ENCODE results near the gene ZNF841. TPM values are rescaled to one million over a fixed set of nuclear protein-coding genes. Genes with fewer than 3 reads are reported as not detected.
"Not testable (repeated sequence)": the region's sequence is repeated elsewhere in the genome, so short reads cannot be mapped to it uniquely, and the experiment has no call there.

ZNF841 gene
- polyA plus RNA-seq, 4 donors = 11.2 to 30.4 (median 18.3) TPM

DNA sequence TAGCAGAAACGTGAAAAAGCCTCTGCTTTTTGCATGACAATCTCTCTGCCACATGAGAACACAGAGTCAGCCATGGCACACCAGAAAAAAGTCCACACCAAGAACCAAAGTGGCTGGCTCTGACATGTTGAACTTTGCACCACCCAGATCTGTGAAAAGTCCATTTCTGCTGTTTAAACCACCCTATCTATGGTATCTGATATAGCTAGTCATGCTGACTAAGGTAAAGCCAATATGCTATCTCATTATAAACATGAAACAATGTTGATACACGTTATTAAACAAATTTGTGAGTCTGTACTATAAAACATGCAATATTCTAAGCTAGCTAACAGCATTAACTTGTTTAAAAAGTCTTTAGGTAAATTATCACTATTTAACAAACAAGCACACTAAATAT is 25.9 kb downstream of the ZNF841 start:
- no peak for DNase-seq (ENCODE audit: low read depth in 4 of 4, low spot score in 2 of 4)

DNA sequence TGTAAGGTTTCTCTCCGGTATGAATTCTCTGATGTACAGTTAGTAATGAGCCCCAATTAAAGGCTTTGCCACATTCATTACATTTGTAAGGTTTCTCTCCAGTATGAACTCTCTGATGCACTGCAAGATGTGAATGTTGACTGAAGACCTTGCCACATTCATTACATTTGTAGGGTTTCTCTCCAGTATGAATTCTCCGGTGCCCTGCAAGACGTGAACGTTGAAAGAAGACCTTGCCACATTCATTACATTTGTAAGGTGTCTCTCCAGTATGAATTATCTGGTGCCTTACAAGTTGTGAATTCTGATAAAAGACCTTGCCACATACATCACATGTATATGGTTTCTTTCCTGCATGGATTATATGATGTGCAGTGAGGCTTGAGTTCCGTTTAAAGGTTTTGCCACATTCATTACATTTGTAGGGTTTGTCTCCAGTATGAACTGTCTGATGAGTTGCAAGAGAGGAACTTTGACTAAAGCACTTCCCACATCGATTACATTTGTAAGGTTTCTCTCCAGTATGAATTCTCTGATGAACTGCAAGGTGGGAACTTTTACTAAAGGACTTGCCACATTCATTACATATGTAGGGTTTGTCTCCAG is 29.2 kb downstream of the ZNF841 start:
- DNase-seq (ENCODE audit: low read depth in 4 of 4, low spot score in 2 of 4) = no peak

DNA sequence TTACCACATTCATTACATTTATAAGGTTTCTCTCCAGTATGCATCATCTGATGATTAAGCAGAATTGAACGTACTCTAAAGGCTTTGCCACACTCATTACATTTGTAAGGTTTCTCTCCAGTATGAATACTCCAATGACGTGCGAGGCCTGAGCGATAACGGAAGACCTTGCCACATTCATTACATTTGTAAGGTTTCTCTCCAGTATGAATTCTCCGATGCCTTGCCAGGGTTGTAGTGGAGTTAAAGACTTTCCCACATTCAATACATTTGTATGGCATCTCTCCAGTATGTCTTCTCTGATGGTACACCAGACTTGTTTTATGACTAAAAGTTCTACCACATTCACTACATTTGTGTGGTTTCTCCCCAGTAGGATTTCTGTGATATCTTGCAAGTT is 30.2 kb downstream of the ZNF841 start:
- no peak for DNase-seq (ENCODE audit: low read depth in 4 of 4, low spot score in 2 of 4)

DNA sequence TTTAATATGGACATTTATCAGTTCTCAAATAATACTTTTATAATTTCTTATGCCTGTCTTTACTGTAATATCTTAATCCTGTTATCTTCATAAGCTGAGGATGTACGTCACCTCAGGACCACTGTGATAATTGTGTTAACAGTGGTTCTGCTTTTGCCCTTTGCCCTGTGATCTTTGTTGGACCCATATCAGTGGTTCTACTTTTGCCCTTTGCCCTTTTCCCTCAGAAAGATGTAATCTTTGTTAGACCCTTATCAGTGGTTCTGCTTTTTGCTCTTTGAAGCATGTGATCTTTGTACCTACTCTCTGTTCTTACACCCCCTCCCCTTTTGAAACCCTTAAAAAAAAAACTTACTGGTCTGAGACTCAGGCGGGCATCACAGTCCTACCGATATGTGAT is 39.1 kb downstream of the ZNF841 start:
- not testable (repeated sequence) for DNase-seq (ENCODE audit: low read depth in 4 of 4, low spot score in 2 of 4)

DNA sequence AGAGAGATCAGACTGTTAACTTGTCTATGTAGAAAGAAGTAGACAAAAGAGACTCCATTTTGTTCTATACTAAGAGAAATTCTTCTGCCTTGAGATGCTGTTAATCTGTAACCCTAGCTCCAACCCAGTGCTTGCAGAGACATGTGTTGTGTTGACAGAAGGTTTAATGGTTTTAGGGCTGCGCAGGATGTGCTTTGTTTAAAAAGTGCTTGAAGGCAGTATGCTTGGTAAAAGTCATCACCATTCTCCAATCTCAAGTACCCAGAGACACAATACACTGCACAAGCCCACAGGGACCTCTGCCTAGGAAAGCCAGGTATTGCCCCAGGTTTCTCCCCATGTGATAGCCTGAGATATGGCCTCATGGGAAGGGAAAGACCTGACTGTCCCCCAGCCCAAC is 43.8 kb downstream of the ZNF841 start:
- not testable (repeated sequence) for DNase-seq (ENCODE audit: low read depth in 4 of 4, low spot score in 2 of 4)

DNA sequence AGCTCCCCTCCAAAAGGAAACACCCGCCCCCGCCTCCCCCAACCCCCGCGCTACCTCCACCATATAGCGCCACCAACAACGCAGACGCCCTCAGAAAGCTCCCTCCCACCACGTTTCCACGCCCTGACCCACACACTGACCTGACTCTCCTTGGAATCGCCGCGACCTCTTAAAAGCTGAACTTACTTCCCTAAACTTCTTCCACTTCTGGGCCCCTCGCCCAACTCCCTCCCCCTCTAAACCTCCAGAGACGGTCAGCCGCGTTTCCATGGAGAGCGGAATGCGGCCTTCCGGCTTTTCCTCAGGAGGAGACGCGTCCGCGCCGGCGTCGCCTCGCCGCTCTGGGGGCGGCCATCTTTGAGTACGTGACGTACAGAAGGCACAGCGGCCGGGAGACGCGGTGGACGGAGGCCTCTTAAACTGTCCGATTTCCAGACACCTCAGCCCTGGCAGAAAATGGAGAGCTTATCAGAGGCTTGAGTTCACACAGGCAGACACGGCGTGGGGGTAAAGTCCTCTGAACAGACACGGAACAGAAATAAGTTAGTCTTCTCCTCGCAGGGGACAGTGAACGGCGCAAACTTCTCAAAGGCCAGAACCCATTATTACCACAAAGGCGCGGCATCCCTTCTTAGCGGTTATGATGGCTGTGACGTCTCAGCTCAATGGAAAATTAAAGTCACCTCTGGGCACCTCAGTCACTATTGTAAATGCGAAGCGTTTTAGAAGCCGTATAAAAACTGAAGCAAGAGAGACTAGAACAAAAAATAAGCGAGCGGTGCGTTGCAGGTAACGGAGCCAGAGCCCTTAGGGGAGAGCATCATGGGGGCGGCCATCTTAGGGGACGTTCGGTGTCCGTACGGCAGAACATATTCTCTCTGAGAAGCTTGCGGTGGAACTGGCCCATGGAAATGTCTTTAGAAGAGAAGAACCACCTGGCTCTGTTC is 46.7 kb downstream of the ZNF841 start, which contains the start of gene ZNF432:
TSS of gene ZNF432 (minus strand) at position 284 of the 947 bp plus-strand sequence. CDS start 1,970 bp downstream, outside the sequence.
- DNase-seq (ENCODE audit: low read depth in 4 of 4, low spot score in 2 of 4) = peak; percentile 94 to 100 (median 94)

DNA sequence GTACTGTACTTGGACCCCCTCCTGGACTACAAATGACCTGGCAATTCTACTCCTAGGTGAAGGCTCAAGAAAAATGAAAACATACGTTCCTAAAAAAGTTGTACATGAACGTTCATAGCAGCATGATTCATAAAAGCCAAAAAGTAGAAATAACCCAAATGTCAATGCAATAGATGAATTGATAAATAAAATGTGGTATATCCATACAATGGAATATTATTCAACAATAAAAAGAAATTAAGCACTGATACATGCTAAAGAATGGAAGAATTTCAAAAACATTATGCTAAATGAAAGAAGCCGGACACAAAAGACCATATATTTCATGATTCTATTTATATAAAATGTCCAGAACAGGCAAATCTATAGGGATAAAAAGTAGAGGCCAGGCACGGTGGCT is 56.4 kb downstream of the ZNF841 start:
- no peak for DNase-seq (ENCODE audit: low read depth in 4 of 4, low spot score in 2 of 4)

DNA sequence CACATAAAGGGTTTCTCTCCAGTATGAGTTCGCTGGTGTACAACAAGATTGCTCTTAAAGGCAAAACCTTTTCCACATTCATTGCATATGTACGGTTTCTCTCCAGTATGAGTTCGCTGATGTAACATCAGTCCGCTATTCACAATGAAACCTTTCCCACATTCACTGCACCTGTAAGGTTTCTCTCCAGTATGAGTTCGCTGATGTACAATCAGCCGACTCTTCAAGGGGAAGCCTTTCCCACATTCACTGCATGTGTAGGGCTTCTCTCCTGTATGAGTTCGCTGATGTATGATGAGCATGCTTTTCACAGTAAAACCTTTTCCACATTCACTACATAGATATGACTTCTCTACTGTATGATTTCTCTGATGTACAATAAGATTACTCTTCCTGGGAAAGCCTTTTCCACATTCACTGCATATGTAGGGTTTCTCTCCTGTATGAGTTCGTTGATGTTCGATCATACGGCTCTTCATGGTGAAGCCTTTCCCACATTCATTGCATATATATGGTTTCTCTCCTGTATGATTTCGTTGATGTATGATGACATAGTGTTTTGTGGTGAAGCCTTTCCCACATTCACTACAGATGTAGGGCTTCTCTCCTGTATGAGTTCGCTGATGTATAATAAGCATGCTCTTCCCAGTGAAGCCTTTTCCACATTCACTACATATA is 61.4 kb downstream of the ZNF841 start:
- DNase-seq (ENCODE audit: low read depth in 4 of 4, low spot score in 2 of 4) = no peak

DNA sequence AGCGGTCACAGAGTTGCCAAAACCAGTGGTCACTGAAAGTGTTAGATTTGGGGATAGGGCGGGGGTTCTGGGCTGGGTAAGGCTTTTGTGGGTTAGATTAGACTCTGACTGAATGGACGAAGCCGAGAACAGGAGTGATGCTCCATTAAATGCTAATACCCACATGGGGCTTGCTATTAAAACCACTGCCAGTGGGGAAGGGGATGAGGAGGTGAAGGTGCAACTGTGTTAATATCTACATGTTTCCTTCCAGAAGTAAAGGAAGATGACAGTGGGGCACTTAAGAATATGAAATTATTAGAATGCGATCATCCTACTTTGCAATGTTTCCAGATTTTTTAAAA is 66.8 kb downstream of the ZNF841 start:
- peak in 1 of 4 donors; percentile 47 for DNase-seq (ENCODE audit: low read depth in 4 of 4, low spot score in 2 of 4)

DNA sequence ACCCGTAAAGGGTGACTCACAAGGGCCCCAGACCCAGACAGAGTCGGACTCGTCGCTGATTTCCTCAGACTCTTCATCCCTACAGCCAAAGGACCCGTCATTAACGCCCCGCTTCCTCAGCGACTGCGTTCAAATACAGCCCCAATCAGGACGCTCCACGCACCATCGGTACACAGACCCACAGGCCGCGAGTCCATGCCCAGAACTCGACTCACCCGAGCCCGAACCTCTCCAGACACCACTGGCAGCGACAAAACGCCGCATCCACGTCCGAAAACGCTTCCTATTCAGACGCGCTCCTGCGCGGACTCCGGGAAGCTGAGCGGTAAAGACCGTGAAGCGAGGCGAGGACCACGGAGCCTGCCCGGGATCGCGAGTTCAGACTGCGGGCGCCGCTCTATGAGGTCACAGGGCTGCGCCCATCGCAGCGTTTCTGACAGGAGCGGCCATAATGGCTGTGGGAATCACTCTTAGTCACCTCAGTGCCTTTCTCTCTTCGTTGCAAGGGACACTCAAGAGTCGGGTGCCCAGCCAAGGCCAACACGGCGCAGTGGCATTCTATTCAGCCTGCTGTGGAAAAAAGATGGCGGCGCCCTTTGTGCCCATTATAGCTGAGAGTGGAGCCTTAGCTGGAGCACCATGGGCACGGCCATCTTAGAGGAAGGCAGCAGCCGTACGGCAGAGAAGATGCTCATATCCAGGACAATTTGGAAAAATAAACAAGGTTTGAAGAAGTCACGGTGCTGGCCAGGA is 67.4 kb downstream of the ZNF841 start, which contains the start of gene ZNF614:
TSS of gene ZNF614 (minus strand) at position 353 of the 753 bp plus-strand sequence. CDS start 2,634 bp downstream, outside the sequence.
- DNase-seq (ENCODE audit: low read depth in 4 of 4, low spot score in 2 of 4) = peak; percentile 85 to 95 (median 88)

DNA sequence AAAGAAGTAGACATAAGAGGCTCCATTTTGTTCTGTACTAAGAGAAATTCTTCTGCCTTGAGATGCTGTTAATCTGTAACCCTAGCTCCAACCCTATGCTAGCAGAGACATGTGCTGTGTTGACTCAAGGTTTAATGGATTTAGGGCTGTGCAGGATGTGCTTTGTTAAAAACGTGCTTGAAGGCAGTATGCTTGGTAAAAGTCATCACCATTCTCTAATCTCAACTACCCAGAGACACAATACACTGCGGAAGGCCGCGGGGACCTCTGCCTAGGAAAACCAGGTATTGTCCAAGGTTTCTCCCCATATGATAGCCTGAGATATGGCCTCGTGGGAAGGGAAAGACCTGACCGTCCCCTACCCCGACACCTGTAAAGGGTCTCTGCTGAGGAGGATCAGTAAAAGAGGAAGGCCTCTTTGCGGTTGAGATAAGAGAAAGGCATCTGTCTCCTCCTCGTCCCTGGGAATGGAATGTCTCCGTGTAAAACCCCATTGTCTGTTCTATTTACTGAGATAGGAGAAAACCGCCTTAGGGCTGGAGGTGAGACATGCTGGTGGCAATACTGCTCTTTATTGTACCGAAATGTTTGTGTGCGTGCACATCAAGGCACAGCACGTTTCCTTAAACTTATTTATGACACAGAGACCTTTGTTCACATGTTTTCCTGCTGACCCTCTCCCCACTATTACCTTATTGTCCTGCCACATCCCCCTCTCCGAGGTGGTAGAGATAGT is 69.1 kb downstream of the ZNF841 start:
- DNase-seq (ENCODE audit: low read depth in 4 of 4, low spot score in 2 of 4) = not testable (repeated sequence)

DNA sequence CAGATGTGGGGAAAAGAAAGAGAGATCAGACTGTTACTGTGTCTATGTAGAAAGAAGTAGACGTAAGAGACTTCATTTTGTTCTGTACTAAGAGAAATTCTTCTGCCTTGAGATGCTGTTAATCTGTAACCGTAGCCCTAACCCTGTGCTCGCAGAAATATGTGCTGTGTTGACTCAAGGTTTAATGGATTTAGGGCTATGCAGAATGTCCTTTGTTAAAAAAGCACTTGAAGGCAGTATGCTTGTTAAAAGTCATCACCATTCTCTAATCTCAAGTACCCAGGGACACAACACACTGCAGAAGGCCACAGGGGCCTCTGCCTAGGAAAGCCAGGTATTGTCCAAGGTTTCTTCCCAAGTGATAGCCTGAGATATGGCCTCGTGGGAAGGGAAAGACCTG is 71.1 kb downstream of the ZNF841 start:
- not testable (repeated sequence) for DNase-seq (ENCODE audit: low read depth in 4 of 4, low spot score in 2 of 4)

DNA sequence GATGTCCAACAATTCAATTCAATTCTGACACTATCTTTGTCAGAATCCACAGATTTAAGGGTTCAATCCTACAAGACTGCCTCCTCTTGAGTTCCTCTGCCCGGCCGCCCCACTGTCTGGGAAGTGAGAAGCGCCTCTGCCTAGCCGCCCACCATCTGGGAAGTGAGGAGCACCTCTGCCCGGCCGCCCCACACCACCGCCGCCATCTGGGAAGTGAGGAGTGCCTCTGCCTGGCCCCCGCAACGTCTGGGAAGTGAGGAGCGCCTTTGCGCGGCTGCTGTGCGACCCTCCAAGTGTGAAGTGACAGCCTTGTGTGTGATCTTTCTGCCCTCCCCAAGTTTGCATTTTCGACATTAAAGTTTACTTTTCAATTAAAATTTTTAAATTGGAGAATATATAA is 73.4 kb downstream of the ZNF841 start:
- no peak for DNase-seq (ENCODE audit: low read depth in 4 of 4, low spot score in 2 of 4)

DNA sequence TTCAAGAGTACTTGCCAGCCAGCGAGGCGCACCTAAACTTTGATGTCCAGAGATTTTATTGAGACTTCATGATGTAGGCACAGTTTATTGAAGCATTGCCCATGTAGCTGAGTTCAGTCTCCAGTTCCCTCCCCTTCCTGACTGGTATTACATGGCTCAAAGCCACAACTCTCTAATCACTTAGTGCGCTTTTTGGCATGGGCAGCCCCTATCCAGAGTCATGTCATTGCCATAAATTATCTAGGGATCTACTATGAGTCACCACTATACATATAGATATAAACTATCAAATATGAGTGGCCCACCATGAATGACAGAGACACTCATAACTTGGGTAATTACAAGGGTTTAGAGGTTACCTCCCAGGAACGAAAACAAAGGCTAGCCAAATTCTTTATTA is 75.1 kb downstream of the ZNF841 start:
- no peak for DNase-seq (ENCODE audit: low read depth in 4 of 4, low spot score in 2 of 4)

Other genes with a start within 250 kb of the ZNF841 start
- 10 to 100 TPM; 29.2 to 55.8 (median 50.7) TPM for gene ZNF577, start 207.8 kb downstream of the ZNF841 start, polyA plus RNA-seq (ENCODE audit: insufficient read length in 4 of 4)
- 10 to 100 TPM; 25.1 to 29.2 (median 27.9) TPM for gene ZNF649, start 190.7 kb downstream of the ZNF841 start, polyA plus RNA-seq (ENCODE audit: insufficient read length in 4 of 4)
- 10 to 100 TPM; 13.4 to 16.0 (median 14.4) TPM for gene ZNF613, start 168.3 kb downstream of the ZNF841 start, polyA plus RNA-seq (ENCODE audit: insufficient read length in 4 of 4)
- gene ZNF350, start 108.9 kb downstream of the ZNF841 start, polyA plus RNA-seq (ENCODE audit: insufficient read length in 4 of 4) = 10 to 100 TPM; 15.2 to 22.5 (median 19.9) TPM
- gene ZNF615, start 87.6 kb downstream of the ZNF841 start, polyA plus RNA-seq (ENCODE audit: insufficient read length in 4 of 4) = 10 to 100 TPM; 14.6 to 20.1 (median 19.1) TPM
- gene ZNF614, start 67.4 kb downstream of the ZNF841 start, polyA plus RNA-seq (ENCODE audit: insufficient read length in 4 of 4) = 10 to 100 TPM; 15.4 to 19.1 (median 17.4) TPM
- 10 to 100 TPM; 20.4 to 27.6 (median 24.0) TPM for gene ZNF432, start 46.9 kb downstream of the ZNF841 start, polyA plus RNA-seq (ENCODE audit: insufficient read length in 4 of 4)
- 10 to 100 TPM; 16.6 to 19.4 (median 18.7) TPM for gene ZNF616, start 44.2 kb upstream of the ZNF841 start, polyA plus RNA-seq (ENCODE audit: insufficient read length in 4 of 4)
- gene ZNF836, start 75.9 kb upstream of the ZNF841 start, polyA plus RNA-seq (ENCODE audit: insufficient read length in 4 of 4) = 10 to 100 TPM; 13.2 to 23.9 (median 17.7) TPM
- gene PPP2R1A, start 94.3 kb upstream of the ZNF841 start, polyA plus RNA-seq (ENCODE audit: insufficient read length in 4 of 4) = 100 to 1,000 TPM; 408 to 548 (median 464) TPM
- gene ZNF766, start 173.8 kb upstream of the ZNF841 start, polyA plus RNA-seq (ENCODE audit: insufficient read length in 4 of 4) = 10 to 100 TPM; 15.2 to 21.6 (median 19.3) TPM
- 10 to 100 TPM; 14.1 to 19.0 (median 17.4) TPM for gene ZNF480, start 201.4 kb upstream of the ZNF841 start, polyA plus RNA-seq (ENCODE audit: insufficient read length in 4 of 4)
- gene ZNF610, start 240.5 kb upstream of the ZNF841 start, polyA plus RNA-seq (ENCODE audit: insufficient read length in 4 of 4) = 10 to 100 TPM; 10.5 to 12.9 (median 11.8) TPM